Renal cortex interstitium (tissue), 11 donors: ENCODE data around the gene FAT1. TPM values are rescaled to one million over a fixed set of nuclear protein-coding genes. Genes with fewer than 3 reads are reported as not detected.

Source experiments
- DNase-seq, 11 donors: peaks; one replicate each; pipeline ENCODE4 v3.0.0-alpha.2; 2013; ENCODE audit warnings: low read depth in 9 of 11, low spot score in 4 of 11; ENCODE audit errors: extremely low read depth in 1 of 11
- polyA plus RNA-seq, 3 donors: library from polyadenylated mRNA; unstranded; fragments of 120-200 nt; gene quantifications; one replicate each; pipeline ENCODE4 v1.2.1, GENCODE V29; 2013; ENCODE audit not compliant: insufficient read length in 3 of 3

The FAT1 gene
- polyA plus RNA-seq, 3 donors: 219 to 279 (median 224) TPM

DNA sequence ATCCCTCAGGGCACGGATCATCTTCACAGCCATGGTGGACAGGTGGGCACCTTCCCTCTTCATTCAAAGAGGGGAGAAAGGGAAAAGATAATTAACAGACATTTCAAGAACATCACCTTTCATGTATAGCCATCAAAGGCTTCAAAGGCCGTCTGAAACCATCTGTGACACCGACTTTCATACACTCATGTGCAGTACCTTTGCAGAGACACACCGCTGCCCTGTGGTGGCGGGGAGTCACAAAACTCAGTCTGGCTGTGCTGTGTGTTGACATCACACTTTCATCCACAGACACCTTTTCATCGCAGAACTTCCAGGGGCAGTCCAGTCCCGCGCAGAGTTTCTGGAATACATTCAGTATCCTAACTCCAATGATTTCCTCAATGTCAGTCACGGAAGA is 120.7 kb downstream of the FAT1 start:
- no peak for DNase-seq

DNA sequence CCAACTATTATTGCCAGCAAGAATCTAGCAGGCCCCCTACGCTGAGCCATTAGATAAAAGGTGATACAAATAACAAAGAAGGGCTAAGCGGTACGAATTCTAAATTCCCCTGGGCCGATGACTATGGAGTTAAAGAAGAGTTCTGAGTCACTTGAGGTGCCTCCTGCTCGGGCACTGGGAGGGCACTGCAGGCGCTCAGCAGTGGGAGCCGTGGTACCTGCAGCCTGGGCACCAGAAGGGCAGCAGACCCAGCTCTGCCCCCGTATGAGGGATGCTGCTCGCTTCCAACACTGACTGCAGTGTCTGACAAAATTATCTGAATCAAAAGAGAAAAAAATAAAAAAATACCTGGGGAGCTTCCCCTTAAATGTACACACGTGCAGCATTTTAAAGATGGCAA is 124.2 kb downstream of the FAT1 start:
- no peak for DNase-seq

GRCh38 chr4:186598686-186599085 is 125.0 kb downstream of the FAT1 start:
- DNase-seq: no peak

GRCh38 chr4:186596850-186597390 is 126.7 kb downstream of the FAT1 start:
- DNase-seq: no peak

- no peak for DNase-seq
These were observed 127.3 kb downstream of the FAT1 start for GRCh38 chr4:186596346-186596745.

GRCh38 chr4:186593587-186593973 is 130.1 kb downstream of the FAT1 start:
- no peak for DNase-seq

GRCh38 chr4:186592966-186593586 is 130.6 kb downstream of the FAT1 start:
- no peak for DNase-seq

- no peak for DNase-seq
These were observed 131.2 kb downstream of the FAT1 start for GRCh38 chr4:186592445-186592844.

DNA sequence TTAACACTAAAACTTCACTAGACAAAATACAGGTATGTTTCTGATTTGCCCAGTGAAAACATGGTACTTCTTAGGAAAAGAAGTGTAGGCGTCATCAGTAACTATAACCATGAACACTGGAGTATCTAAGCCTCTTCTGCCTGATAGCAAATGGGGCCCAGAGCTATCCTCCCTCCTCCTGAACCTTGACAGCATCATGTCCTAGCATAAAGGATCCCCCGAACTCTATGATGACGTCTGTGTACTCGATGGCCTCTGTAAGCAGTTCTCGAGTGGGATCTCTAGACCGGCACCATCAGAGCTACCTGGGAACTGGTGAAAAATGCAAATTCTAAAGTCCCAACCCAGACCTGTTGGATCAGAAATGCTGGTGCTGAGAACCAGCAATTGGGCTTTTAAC is 132.0 kb downstream of the FAT1 start:
- DNase-seq: no peak

GRCh38 chr4:186588503-186588902 is 135.2 kb downstream of the FAT1 start:
- DNase-seq: no peak

DNA sequence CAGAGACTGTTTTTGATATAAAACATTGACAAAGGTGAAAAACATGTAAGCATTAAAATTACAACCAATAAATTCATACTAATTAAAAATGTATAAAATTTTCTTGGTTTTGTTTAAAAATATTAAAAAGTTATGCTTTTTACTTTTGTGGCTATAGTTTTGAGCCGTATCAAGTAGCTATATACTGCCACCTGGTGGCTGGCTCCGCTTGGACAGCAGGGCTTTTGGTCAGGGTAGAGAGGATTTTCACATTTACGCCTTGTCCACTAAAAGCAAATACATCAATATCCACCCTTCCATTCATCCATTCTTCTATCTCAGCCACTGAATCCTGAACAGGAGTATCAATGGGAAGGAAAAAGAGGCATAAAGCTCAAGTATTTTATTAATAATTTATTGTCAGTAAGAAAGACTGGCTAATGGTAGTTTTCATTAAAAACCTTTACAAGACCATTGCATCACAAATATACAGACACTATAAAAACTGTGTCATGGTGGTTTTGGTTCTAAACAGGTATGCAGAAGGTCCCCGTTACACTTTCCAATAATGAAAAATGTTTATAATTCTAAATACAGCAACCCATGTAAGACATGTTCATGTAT is 136.1 kb downstream of the FAT1 start:
- DNase-seq: peak in 9 of 11 donors; percentile 24 to 55 (median 48)

GRCh38 chr4:186586205-186586604 is 137.5 kb downstream of the FAT1 start:
- no peak for DNase-seq

- no peak for DNase-seq
These were observed 138.7 kb downstream of the FAT1 start for GRCh38 chr4:186584912-186585311.

DNA sequence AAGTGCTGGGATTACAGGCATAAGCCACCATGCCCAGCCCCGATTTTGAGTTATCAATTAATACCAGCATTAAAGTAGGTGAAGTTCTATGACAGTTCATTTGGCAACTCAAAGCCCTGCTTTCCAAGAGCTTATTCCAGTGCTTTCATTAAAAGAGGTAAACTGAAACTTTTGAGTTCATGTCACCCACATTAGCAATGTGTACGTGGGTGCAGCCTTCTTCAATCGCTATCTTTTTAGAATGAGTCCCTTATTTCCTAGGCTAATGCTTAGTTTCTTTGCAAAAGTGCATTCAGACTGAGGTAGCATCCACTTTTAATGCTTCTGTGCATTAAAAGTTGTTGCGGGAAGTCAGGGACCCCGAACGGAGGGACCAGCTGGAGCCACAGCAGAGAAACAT is 142.2 kb downstream of the FAT1 start:
- no peak for DNase-seq

DNA sequence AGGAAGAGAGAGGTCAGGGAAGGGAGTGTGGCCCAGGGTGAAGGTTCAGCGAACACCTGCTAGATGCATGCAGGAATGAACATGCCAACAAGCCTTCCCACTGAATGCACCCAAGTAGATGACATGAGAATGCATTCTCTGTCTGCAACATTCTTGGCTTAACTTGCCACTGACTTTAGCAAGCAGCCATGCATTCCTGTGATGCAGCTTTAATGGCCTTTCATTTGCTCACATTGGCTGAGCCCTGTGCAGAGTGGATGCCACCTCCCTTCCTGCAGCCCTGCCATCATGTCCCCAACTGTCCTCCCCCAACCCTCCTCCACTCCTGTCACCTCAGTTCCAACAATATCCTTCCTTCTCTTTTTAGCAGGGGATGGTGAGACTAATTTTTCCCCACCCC is 143.0 kb downstream of the FAT1 start:
- no peak for DNase-seq

- DNase-seq: no peak
These were observed 153.3 kb downstream of the FAT1 start for GRCh38 chr4:186570193-186570996.

GRCh38 chr4:186569533-186570192 is 154.0 kb downstream of the FAT1 start:
- DNase-seq: no peak

- DNase-seq: no peak
These were observed 157.6 kb downstream of the FAT1 start for GRCh38 chr4:186566068-186566467.

GRCh38 chr4:186563761-186564160 is 159.9 kb downstream of the FAT1 start:
- no peak for DNase-seq

DNA sequence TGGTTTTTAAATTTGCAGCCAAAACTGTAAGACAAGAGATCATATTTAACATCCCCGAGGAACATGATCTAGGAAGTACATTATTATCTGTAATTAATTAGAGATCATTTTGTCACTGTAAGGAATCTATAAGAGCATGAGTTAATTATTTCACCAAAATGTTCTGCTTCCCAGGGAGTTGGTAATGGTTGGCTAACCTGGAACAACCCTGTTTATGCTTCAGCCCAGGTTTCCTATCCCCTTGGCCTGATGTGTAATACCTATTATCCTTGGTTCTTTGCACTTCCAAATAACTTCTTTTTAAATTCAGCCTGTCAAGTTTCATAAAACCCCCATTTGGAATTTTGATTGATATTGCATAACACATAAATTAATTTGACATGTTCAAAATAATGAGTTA is 161.9 kb downstream of the FAT1 start:
- no peak for DNase-seq
